Nephron progenitor cell (in vitro differentiated cells): ENCODE data around the gene PCSK9.

Source experiments
- DNase-seq: peaks from one replicate; pipeline ENCODE4 v3.0.0; 2021
- H3K27ac Mint-ChIP-seq: 2 replicates; pipeline ENCODE4 v1.8.0; 2021; ENCODE audit warnings: mild to moderate bottlenecking, moderate library complexity, mixed read lengths
- H3K27me3 Mint-ChIP-seq: 2 replicates; pipeline ENCODE4 v1.8.0; 2021; ENCODE audit warnings: mild to moderate bottlenecking, low read depth, mixed read lengths; ENCODE audit not compliant: poor library complexity
- H3K36me3 Mint-ChIP-seq: 2 replicates; pipeline ENCODE4 v1.8.0; 2021; ENCODE audit warnings: low read depth, mixed read lengths
- H3K4me1 Mint-ChIP-seq: 2 replicates; pipeline ENCODE4 v1.8.0; 2021; ENCODE audit warnings: mixed read lengths
- H3K4me3 Mint-ChIP-seq: 2 replicates; pipeline ENCODE4 v1.8.0; 2021; ENCODE audit warnings: mild to moderate bottlenecking, moderate library complexity, mixed read lengths
- H3K9me3 Mint-ChIP-seq: 2 replicates; pipeline ENCODE4 v1.8.0; 2021; ENCODE audit warnings: mild to moderate bottlenecking, moderate library complexity, mixed read lengths
- CTCF ChIP-seq: fragments of 200-600 bp; sonication (generic); IDR thresholded peaks from 2 replicates; pipeline ENCODE4 v1.5.0; 2021; ENCODE audit warnings: antibody characterized with exemption

Gene PCSK9

GRCh38 chr1:55049271-55049913 lies 10.0 kb downstream of the PCSK9 start:
- no peak for TF ChIP-seq CTCF
- no peaks in the 10 kb centered on the region for H3K9me3 Mint-ChIP-seq
- no peak overlapping the region for H3K4me3 Mint-ChIP-seq
- peaks cover 5% of the 10 kb centered on the region for H3K36me3 Mint-ChIP-seq
- peaks cover 4% of the 10 kb centered on the region for H3K27me3 Mint-ChIP-seq
- peaks cover 23% of the 10 kb centered on the region for H3K4me1 Mint-ChIP-seq
- DNase-seq, result no peak
- H3K27ac Mint-ChIP-seq, result peak overlapping the region; percentile 23

DNA sequence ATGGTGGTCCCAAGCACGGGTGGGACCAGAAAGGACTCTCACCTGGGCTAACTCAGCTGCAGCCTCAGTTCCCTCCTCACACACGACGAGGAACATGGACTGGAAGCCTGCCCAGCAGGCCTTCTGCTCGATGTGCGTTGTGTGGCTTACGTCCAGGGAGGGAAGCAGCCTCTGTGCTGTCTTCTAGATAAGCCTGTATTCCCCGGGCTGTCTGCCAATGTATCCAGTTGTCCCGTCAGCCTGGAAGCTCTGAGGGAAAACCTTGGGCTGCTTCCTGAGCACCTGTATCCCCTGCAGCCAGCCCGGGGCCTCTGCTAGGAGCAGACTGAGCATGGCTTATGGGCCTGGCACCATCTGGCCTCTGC lies 10.5 kb downstream of the PCSK9 start:
- Mint-ChIP-seq H3K27me3 (peaks cover 4% of the 10 kb centered on the region), H3K9me3 (no peaks in the 10 kb centered on the region), H3K4me3 (no peak overlapping the region), H3K27ac (no peak overlapping the region), H3K4me1 (peaks cover 23% of the 10 kb centered on the region), H3K36me3 (peaks cover 5% of the 10 kb centered on the region)
- no peak for TF ChIP-seq CTCF
- no peak for DNase-seq

- TF ChIP-seq CTCF, result no peak
- peaks cover 23% of the 10 kb centered on the region for H3K4me1 Mint-ChIP-seq
- no peaks in the 10 kb centered on the region for H3K9me3 Mint-ChIP-seq
- DNase-seq, result no peak
- peaks cover 5% of the 10 kb centered on the region for H3K36me3 Mint-ChIP-seq
- no peak overlapping the region for H3K27ac Mint-ChIP-seq
- H3K4me3 Mint-ChIP-seq, result no peak overlapping the region
- peaks cover 4% of the 10 kb centered on the region for H3K27me3 Mint-ChIP-seq
Observed at GRCh38 chr1:55050283-55050682, 10.9 kb downstream of the PCSK9 start.

DNA sequence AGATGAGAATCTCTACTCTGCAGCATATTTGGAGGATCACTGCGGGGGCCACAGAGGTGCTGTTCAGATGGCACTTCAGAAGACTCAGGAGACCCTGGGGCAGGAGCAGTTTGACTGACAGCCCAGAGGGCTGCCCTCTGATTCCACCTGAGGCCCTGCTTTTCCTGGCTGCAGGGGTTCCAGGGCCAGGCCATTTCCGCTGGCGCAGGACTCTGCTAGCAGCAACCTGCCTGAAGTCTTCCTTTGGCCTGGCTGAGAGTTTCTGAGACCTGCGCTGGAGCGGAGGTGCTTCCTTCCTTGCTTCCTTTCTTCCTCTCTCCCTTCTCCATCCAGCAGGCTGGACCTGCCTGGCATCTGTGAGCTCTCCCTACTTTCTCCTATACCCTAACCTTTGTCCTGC lies 11.8 kb downstream of the PCSK9 start:
- Mint-ChIP-seq H3K27me3 (peaks cover 4% of the 10 kb centered on the region), H3K4me1 (peaks cover 23% of the 10 kb centered on the region), H3K9me3 (no peaks in the 10 kb centered on the region), H3K4me3 (no peak overlapping the region), H3K36me3 (peaks cover 5% of the 10 kb centered on the region), H3K27ac (peak overlapping the region; percentile 66)
- no peak for TF ChIP-seq CTCF
- DNase-seq, result no peak

DNA sequence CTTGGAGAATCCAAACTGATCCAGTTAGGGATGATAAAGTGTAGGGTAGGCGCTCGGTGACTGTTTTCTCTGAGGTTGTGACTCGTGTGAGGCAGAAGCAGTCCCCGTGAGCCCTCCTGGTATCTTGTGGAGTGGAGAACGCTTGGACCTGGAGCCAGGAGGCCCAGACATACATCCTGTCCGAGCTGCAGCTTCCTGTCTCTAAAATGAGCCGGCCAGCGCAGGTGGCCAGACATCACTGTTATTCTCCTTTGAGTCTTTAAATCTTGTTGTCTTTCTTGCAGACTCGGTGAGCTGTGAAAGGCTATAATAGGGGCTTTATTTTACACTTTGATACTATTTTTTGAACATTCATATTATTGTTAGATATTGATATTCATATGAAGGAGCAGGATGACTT lies 12.3 kb downstream of the PCSK9 start:
- Mint-ChIP-seq H3K4me3 (no peak overlapping the region), H3K36me3 (peaks cover 5% of the 10 kb centered on the region), H3K27me3 (peaks cover 3% of the 10 kb centered on the region), H3K9me3 (no peaks in the 10 kb centered on the region), H3K27ac (peak overlapping the region; percentile 66), H3K4me1 (peaks cover 23% of the 10 kb centered on the region)
- no peak for DNase-seq
- TF ChIP-seq CTCF, result no peak
